Heart left ventricle (tissue), 13 donors: ENCODE measurements around the gene CFAP46.

Experiments
- CTCF ChIP-seq, 12 donors: fragments of 200-600 bp; sonication (generic) in 4 of 12; IDR thresholded peaks; one replicate each; pipeline versions ENCODE4 v1.5.0 to v1.8.0; 2018 to 2022; ENCODE audit warnings: antibody characterized with exemption in 12 of 12, mild to moderate bottlenecking in 5 of 12
- POLR2A ChIP-seq, 2 donors: fragments of 450-650 bp; IDR thresholded peaks; one replicate each; pipeline ENCODE4 v1.6.1; 2017; ENCODE audit warnings: antibody characterized with exemption in 2 of 2, mild to moderate bottlenecking in 2 of 2, moderate library complexity in 2 of 2
- donor health status: ischemic (EF 13 %, LVEDD 7.1; RV severe dilation, severe dysfunction).
- donor health status: DM: no; HTN: yes; CAD: no.
- donor health status: DM: no; HTN: no; CAD: no.
- donor health status: ischemic (EF 25% LVEDD 6.9; RV normal size, moderate dysfunction).
- donor health status: ischemic (EF 25% LVEDD 5.7; RV mildly dilated, moderate dysfunction).
- donor health status: ischemic (EF 35%, LVEDD 5.7; RV mildly dilated, moderate dysfunction).
- donor health status: nonischemic (EF 11% LVEDD 7.7; RV severe dilation, severe dysfunction).
- donor health status: DM: yes; HTN: yes; CAD: no.
- donor health status: PGD.
- donor health status: ischemic (EF 29% LVEDD 5.4; RV normal size, mild dysfunction).
- donor health status: nonischemic (EF 23%, LVEDD 6.1; RV moderate dilation, normal function).

DNA sequence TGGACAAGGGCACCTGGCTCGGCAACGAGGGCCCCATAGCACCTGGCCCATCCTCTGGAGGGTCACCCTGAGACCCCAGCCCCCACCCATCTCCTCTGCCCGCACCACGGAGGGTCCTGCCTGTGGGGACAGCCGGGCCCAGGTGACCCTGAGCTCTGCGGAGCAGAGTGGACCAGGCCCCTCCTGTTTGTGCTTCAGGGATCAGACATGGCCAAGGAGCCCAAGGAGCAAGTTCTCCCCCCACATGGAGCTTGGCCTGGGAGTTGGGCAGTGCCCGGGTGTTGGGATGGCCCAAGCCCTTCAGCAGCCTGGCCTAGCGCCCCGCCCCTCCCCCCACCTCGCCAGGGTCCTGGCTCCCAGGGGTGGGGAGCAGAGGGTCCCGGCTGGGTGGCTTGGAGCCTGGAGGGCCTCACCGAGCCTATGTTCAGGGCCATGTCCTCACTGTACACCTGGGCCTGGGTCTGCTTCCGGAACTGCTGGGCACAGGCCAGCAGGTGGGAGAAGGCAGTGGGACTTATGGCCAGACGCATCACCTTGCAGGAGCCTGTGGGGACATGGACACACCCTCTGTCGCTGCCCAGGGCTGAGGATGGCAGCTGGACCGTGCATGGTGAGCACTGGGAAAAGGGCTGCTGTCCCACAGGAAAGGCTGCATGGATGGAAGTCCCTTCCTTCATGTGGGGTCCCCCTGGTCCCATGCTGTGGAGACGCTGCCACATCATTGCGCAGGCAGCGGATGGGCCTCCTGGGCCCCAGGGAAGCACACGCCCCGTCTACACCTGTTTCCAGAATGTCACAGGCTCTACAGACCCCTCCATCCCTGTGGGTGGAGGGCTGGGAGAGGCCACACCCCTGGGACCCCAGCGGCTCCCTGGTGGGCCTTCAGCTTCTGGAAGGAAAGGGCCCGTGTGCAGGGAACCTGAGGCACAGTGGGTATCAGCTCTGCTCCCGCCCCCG, 107.2 kb downstream of the CFAP46 start:
- TF ChIP-seq POLR2A (IDR thresholded peaks at IDR 0.05): no peak
- no peak for TF ChIP-seq CTCF (IDR thresholded peaks at IDR 0.05)
